HG03558 (cell line): Measurements from ENCODE around the gene CRLF1.

Experiments
- ATAC-seq: cut with Tn5 transposase; IDR thresholded peaks from one replicate; pipeline ENCODE4 v1.9.1; 2021; ENCODE audit warnings: moderate number of reproducible peaks; ENCODE audit not compliant: unreplicated experiment; ENCODE audit errors: extremely low read depth

The CRLF1 gene, protein sequence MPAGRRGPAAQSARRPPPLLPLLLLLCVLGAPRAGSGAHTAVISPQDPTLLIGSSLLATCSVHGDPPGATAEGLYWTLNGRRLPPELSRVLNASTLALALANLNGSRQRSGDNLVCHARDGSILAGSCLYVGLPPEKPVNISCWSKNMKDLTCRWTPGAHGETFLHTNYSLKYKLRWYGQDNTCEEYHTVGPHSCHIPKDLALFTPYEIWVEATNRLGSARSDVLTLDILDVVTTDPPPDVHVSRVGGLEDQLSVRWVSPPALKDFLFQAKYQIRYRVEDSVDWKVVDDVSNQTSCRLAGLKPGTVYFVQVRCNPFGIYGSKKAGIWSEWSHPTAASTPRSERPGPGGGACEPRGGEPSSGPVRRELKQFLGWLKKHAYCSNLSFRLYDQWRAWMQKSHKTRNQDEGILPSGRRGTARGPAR

DNA sequence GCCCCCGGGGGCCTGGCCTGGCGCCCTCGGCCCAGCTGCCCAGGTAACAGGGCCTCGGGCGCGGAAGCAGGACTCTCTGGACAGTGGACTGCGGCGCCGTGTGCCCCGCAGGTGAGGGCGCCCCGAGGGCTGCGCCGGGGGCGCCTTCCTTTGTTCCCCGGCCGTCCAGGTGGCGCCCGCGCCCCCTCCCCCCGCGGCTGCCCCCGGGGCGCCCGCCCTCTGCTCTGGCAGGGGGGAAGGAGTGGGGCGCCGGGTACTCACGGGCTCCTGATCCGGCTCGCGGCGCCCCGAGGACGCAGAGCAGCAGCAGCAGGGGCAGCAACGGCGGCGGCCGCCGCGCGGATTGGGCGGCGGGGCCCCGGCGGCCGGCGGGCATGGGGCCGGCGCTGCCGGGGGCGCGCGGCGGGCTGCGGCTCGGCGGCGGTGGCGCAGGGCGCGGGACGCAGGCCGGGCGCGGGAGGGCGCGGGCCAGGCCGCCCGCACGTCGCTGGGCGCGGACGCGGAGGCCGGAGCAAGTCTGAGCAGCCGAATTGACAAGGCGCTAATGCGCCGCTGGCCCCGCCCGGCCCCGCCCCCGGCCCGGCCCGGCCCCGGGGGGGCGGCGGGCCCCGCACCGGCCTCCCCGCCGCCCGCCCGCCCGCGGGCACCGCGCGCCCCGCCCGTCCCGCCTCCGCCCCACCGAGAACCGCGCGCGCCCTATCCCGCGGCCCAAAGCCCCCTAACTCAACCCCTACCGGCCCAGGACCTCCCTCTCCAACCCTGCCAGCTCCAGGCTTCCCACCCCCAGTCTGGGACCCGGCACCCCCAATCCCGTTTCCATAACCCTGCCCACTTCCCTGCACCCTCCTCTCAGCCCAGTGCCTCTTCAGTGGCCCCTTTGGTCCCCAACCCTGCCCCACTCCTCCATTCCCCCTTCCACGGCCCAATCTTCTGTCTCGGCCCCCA lies at the start of gene CRLF1:
CRLF1 (minus strand) TSS at position 519 of the 945 bp plus-strand sequence; CDS start at position 376, 143 bp downstream.
- no peak for ATAC-seq

DNA sequence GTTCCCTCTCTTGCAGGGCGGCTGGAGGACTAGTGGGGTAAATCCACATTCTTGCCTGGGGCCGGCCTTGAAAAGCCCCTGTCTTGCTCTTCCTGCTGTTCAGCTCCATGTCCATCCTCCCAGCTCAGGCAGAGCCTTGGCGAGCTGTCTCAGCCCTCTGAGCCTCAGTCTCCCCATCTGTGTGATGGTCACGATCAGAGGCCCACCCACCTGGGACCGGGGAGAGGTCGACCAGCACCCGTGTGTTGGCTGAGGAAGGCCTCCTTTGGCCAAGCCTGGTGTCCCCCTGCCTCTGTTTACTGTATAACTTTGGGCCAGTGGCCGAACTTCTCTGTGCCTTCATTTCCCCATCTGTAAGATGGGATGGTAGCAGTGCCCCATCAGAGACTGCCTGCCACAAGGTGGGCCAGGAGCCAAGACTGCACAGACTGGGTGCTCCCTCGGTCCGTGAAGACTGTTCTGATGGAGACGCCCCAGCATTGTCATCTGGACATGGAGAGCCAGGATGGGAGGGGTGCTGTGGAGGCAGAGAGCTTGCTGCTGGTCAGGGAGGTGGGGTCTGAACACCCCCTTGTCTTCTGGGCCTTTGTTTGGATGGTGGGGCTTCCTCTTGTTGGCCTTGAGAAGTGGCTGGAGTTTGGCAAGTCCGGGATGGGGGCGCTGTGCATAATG lies 48.7 kb upstream of the CRLF1 start:
- no peak for ATAC-seq

DNA sequence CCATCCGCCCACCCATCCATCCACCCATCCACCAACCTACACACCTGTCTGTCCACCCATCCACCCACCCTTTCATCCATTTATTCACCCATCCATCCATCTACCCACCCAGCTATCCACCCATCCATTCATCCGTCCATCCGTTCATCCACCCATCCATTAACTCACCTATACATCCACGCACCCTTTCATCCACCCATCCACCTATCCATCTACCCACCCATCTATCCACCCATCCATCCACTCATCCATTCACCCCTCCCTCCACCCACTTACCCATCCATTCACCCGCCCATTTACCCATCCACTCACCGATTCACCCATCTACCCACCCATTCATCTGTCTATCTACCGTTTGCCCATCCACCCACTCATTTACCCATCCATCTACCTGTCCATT lies 47.9 kb upstream of the CRLF1 start:
- ATAC-seq = no peak

DNA sequence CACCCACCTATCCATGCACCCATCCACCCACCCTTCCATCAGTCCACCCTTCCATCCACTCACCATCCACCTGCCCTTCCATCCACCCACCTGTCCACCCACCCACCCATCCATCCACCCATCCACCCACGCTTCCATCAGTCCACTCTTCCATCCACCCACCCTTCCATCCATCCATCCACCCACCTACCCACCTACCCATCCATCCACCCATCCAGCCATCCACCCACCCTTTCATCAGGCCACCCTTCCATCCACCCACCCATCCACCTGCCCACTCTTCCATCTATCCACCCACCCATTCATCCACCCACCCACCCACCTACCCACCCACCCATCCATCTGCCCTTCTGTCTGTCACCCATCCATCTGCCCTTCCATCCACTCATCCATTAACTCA lies 47.3 kb upstream of the CRLF1 start:
- ATAC-seq = no peak

DNA sequence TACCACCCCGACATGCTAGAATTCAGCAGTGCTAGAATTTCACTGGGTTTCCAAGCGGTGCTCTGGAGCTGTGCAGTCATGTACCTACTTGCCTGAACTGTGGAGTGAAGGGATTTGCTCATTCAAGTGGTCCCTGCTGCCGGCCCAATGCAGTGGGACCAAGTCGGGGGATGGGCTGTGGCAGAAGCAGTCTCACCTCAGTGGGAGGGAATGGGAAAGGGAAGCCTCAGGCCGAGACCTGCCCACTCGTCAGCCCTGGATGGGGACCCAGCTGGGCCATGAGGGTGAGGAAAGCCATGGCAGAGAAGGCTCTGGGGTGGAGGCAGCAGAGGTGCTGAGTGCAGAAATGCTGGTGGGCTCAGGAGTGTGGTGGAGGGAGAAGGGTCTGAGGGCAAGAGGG lies 45.1 kb upstream of the CRLF1 start:
- ATAC-seq = no peak

DNA sequence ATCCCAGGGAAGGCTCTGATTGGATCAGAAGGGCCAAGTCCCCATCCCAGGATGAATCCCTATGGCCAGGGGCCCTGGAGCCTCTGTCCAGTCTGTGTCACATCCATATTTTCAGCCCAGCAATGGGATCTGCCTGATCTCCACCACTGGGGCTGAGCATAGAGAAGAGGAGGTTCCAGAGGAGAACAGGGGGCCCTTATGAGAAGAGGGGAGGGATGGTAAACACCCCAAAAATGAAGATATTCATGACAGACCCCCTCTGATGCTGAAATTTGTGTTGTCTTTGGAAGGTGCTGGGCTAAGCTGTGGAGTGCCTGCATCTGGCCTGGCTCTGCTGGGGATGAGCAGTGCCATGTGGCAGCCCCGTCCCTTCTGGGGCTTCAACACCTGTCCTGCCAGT lies 44.7 kb upstream of the CRLF1 start:
- ATAC-seq = no peak

DNA sequence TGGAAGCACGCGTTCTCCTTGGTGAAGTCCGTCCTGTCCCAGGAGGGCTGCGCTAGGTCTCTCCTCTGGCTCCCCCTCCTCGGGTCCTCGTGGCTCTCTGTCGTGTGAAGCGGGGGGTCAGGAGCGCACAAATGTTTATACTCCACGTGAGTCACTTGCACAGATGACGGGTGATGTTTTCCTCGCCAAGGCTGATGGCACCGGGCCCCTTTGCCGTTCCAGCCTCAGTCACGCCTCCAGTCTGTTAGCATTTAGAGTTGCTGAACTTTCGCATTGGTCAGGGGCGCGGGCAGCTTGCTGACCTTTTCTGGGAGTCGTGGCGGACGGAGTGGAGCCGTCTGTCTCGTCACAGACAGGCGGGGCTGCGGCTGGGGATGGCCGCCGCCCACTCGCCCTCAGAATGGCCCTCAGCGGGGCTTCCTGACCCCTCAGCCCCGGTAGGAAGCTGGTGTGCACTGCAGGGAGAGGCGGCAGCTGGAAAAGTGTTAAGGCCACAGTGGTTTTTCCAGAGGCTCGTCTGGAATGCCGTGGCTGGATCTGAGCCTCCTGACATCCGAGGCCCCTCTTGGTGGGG lies 44.0 kb upstream of the CRLF1 start:
- no peak for ATAC-seq

DNA sequence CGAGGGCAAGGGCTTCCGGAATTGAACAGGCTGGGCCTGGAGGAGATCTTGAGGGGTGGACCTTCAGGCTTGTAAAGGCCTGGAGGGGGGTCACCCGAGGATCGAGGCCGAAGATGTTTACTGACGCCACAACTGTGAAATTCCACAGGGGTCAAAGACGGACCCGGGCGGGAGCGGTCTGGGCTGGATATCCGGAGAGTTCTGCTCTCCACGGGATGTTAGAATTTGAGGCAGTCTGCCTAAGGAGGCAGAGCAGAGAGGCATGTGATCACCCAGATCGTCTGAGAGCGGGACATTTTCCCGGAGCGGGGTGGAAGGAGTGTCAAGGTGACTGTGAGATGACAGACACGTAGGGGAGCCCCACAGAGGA lies 43.4 kb upstream of the CRLF1 start:
- ATAC-seq = no peak

DNA sequence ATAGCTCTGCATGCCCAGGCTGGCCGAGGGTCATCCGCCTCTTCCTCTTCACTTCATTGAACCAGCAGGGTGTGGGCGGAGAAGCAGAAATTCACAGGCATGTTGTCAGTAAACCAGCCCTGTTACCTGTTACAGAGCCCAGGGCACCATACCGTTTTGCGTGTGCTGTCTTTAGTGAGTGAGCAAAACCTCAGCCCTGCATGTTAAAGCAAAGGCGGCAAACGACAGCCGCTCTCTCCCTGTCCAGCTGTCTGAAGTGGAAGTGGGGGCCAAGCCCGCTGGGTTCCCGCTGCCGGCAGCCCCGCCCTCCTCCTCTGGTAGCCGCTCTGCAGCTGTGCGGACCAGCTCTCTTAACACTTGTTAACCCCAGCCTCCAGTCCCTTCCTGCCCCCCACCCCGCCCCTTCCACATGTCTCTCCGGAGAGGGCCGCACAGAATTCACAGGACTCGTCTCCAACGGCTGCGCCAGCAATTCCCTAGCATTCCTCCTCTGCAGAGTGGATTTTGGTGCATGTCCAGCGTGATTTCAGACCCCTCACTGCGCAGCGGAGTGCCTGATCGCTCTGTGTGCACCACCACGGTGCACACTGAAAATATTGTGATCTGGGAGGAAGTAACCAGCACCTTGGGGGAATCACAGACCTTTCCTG lies 42.9 kb upstream of the CRLF1 start:
- no peak for ATAC-seq

DNA sequence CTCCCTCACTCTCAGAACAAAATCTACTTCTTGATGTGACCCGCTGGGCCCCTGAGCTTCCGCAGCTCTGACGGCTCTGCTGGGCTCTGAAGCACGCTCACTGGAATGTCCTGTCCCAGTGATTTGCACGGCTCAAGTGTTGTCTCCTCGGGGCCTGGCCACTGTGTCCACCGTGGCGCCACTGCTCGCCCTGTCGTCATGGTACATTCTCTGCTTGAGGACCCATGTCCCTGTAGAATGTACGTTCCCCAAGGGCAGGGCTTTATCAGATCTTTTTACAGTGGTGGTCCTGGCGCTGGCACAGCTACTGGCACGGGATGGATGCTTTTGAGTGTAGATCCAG lies 42.3 kb upstream of the CRLF1 start:
- no peak for ATAC-seq

DNA sequence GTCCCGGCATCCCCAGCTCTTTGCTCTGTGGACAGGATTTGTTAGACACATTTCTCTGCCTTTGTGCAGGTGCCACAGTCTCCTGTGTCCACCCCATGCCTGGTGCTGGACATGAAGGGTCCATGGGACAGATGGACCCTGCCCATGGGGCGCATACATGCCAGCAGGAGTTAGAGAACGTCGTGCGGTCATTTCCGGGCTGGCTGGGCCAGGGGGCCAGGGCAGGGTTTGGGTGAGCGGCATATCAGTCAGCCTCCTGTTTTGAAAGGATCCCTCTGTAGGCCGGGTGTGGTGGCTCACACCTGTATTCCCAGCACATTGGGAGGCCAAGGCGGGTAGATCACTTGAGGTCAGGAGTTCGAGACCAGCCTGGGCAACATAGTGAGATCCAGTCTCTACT lies 41.2 kb upstream of the CRLF1 start:
- ATAC-seq = no peak

DNA sequence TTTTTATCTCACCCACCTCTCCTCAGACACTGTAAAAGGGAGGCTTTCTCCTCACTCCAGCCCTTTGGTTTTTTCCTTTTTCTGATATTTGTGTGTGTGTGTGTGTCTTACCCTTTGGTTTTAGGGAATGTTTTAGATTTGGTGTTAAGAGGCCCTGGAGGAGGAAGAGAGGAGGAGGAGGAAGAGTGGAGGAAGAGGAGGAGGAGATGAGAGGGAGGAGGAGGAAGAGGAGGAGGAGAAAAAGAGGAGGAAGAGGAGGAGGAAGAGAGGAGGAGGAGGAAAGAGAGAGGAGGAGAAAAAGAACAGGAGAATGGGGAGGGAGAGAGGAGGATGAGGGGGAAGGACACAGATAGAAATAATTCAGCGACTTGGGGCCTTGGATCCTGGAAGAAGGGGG lies 40.8 kb upstream of the CRLF1 start:
- ATAC-seq = no peak

DNA sequence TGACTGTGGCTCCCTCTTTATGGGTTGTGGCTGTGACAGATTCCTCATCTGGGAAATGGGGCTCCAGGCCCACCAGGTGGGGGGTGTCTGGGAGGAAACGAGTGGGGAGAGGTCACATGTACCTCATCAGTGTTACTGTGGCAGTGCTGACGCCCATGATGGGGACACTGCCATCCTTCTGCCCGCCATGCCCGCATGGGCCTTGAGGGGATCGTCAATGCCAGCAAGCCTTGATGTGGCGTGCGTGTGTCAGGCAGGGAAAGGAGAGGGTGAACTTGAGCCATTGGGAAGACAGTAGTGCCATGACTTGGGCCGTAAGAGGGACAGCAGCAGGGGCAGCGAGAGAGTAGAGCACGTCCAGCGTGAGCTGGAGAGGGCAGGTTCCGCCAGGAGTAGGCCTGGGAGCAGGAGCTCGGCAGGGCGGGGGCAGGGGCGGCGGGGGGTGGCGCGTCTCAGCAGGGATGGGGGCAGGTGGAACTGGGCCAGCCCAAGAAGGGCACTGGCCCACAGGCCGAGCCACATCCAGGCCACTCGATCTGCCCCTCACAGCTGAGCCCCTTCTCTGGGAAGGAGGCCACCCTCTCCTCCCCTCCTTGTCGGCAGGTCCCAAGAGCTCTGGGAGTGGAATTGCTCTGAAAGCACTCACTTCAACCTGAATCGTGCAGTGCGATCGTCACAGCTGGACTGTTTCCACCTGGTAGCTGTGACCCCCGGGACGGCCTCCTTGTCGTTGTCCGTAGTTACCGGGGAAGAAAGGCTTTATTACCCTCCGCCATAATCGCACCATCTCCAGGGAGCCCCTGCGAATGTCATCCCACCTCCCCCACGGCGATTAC lies 40.2 kb upstream of the CRLF1 start:
- ATAC-seq = no peak

DNA sequence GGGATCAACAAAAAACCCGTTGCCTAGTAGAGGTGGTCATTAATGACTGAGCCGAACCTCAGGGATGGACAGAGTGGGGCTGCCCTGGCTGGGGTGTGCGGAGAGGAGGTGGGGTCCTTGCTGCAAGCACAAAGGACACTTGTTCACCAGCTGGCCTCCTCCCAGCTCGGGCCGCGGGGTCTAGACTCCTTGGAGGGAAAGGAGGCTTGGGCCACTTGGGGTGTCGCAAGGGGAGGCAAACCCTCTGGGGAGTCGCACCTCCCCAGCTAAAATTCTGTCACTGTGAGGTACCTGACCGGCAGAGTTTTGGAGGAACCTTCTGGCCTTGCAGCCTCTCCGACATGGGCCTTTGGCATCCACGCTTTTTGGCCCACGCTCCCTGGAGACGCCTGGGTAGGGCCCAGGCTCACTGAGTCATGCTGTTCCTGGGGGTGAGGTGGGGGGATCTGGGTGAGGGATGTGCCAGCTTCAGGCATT lies 38.5 kb upstream of the CRLF1 start:
- ATAC-seq = no peak

DNA sequence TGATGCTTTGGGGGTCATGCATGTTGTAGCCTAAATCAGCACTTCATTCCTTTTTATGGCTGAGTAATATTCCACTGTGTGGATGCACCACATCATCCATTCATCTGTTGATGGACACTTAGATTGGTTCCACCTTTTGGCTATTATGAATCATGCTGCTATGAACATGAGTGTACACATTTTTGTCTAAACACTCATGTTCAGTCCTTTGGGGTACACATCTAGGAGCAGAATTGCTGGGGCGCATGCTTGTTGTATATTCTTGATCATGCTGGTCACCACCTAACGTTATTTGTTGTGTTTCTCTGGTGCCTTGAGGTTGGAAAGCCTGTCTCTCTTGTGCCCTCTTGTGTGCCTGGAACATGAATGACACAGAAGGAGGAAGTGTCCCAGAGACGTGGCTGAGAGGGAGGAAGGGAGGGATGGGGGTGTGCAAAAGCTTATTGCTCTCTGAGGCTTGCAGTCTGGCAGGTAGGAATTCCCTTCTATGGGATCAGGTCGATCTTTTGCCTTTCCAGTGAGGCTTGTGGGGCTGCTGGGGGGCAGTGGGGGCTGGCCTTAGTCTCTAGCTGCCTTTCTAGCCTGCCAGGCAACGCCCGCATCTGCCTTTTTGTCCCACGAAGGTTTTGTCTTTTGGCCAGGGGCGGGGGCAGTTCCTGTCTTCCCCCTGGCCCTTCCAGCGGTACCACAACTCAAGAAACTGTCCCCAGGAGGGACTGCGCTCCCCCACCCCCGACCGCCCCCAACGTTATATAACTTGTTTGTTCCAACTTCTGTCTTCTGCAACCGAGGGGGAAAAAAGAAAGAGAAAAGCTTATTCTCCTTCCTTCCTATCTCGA lies 37.8 kb upstream of the CRLF1 start:
- ATAC-seq = no peak

DNA sequence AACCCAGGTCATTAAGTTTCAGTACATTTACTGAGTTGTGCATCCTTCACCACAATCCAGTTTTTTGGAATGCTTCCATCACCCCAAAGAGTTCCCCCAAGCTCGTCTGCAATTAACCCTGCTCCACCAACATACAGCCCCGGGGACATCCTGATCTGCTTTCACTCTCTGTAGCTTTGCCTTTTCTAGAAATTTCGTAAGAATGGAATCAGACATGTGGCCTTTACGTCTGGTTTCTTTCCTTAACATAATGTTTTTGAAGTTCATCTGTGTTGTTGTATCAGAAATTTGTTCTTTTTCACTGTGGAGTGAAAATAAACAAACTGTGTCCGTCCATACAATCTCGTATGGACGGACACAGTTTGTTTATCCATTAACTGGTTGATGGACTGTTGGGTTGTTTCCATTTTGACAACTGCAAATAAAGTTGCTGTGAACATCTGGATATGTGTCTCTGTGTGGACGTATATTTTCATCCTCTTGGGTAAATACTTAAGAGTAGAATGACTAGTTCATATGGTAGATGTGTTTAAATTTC lies 33.2 kb upstream of the CRLF1 start:
- ATAC-seq = no peak

DNA sequence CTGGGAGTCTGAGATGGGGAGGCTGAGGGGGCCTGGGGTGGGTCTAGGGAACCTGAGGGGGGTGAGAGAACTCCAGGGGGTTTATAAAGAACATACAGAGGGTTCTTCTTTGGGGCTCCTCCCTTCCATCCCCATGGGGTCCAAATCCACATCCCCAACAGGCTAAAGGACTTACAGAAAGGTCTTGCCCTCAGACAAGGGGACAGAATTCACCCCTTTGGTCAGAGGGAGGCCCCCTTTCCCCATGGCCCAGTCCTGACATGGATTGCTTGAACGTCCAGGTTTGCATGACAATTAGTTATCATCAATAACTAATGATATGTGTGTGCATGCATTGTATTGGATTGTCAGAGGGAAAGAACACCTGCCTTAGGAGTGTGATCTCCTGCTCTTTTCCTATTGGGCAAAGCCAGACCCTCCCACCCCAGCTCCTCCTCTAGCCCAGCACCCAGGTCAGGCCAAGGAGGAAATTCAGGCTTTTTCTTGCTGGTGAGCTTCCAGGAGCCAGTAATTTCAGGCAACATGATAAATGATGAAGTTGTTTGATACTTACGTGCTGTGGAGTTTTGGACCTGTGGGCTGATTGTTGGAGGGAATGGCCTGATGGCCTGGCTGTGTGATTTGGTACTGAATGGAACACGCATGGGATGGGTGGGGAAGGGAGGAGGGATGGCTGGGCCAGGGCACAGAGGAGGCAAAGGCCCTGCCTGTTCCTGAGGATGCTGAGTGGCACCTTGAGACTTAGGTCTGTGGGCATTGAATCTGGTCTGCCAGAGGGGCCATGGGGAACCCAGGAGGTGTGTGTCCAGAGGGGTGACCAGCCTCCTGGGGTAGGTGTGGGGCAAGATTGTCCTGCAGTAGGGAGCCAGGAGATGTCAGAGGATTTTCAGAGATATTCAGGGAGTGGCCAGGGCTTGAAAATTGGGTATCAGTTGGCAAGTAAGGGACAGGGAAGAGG lies 31.4 kb upstream of the CRLF1 start:
- ATAC-seq = no peak
